ENCODE measurements around the gene ARL3. TPM values are rescaled to one million over a fixed set of nuclear protein-coding genes. Genes with fewer than 3 reads are reported as not detected.
"Not testable (repeated sequence)": the region's sequence is repeated elsewhere in the genome, so short reads cannot be mapped to it uniquely, and the experiment has no call there.

The ARL3 gene
- total RNA-seq, 1 experiment from 2014 or later = 17.9 TPM

DNA sequence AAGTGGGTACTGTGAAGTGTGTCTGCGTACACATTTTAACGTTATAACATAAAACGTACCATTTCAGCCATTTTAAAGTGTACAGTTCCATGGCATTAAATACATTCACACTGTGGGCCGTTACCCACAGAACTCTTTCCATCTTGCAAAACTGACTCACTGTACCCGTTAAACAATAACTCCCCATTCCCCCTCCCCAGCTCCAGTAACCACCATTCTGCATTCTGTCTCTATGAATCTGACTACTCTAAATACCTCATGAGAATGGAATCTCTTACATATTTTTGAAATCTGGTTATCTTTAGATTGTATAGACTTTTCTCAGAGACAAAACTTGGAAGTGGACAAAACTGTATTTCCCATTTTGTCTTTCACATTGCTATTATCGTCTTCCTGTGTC is 9.3 kb downstream of the ARL3 start:
- no peak for DNase-seq (ENCODE audit: low spot score)

DNA sequence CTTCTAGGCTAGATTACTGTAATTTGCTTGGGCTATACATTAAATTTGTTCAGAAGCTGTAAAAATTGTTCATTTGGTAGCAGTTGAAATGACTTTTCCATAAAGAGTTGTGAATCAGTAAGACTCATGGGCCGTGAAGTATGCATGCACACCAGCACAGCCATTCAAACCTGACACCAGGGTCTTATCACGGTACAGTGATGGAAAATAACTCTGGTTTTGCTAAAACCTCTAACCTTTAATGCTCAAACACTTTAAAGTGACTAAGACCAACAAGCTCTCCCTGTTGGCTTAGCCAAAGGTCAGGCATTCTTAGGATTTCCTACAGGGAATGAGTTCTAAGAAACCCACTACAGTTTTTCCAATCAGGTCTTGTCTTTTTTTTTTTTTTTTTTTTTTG is 11.5 kb downstream of the ARL3 start:
- DNase-seq (ENCODE audit: low spot score) = no peak

DNA sequence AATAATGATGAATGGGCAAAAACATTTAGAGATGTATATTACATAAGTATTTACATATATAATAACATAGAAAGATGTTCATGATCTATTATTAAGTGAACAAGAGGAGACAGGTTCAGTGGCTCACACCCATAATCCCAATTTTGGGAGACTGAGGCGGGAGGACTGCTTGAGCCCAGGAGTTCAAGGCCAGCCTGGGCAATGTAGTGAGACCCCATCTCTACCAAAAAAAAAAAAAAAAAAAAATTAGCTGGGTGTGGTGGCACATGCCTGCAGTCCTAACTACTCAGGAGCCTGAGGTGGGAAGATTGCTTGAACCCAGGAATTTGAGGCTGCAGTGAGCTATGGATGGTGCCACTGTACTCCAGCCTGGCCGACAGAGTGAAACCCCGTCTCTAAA is 12.4 kb downstream of the ARL3 start:
- DNase-seq (ENCODE audit: low spot score) = no peak

DNA sequence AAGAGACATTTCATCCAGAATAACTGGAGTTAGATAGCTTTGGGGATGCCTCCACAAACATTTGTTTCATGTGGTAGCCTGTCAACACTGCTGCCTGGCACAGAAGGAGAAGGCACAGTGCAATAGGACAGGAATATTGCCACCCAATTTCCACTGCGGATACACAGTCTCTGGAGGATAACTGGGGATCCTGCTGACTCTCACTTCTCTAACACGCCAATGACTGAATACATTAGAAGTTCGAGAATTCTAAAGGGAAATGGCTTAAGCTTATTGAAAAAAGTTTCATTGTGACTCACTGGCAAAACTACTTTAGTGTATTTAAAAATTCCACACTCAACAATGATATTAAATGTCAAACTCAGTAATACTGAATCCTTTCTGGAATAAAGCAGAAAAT is 12.9 kb downstream of the ARL3 start:
- DNase-seq (ENCODE audit: low spot score) = no peak

DNA sequence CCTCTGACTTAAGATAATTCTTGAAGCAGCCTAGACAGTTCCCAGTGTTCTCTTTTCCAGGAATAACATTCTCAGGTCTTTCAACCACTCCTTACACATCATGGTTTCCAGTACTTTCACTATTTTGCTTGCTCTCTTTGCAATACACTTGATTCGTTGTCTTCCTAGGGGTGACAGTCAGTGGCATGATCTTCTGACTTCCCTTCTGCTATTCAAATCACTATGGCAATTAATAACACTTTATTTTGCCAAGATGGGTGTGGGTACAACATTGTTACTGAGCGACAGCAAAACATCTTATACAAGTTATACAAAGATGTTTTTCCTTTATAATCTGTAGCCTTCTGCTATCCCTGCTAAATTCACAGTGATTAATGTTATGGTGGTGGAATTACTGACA is 15.3 kb downstream of the ARL3 start:
- DNase-seq (ENCODE audit: low spot score) = no peak

DNA sequence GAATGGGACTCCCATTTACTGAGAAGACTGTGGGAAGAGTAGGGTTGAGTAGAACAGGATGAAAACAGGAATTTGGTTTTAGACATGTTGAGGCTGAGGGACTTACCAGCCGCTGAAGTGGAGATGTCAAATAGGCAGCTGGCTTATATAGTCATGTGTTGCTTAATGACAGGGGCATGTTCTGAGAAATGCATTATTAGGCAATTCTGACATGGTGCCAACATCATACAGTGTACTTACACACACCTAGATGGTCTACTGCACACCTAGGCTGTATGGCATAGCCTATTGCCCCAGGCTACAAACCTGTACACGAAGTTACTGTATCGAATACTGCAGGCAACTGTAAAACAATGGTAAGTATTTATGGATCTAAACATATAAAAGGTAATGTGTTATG is 17.5 kb downstream of the ARL3 start:
- DNase-seq (ENCODE audit: low spot score) = no peak

DNA sequence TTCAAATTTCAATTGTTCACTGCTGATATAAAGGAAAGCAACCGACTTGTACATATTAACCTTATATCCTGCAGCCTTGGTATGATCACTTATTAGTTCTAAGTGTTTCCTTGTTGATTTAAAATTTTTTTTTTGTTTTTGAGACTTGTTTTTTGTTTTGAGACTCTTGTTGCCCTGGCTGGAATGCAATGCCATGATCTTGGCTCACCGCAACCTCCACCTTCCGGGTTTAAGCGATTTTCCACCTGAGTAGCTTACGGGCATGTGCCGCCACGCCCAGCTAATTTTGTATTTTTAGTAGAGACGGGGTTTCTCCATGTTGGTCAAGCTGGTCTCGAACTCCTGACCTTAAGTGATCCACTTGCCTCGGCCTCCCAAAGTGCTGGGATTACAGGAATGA is 18.8 kb downstream of the ARL3 start:
- DNase-seq (ENCODE audit: low spot score) = not testable (repeated sequence)

DNA sequence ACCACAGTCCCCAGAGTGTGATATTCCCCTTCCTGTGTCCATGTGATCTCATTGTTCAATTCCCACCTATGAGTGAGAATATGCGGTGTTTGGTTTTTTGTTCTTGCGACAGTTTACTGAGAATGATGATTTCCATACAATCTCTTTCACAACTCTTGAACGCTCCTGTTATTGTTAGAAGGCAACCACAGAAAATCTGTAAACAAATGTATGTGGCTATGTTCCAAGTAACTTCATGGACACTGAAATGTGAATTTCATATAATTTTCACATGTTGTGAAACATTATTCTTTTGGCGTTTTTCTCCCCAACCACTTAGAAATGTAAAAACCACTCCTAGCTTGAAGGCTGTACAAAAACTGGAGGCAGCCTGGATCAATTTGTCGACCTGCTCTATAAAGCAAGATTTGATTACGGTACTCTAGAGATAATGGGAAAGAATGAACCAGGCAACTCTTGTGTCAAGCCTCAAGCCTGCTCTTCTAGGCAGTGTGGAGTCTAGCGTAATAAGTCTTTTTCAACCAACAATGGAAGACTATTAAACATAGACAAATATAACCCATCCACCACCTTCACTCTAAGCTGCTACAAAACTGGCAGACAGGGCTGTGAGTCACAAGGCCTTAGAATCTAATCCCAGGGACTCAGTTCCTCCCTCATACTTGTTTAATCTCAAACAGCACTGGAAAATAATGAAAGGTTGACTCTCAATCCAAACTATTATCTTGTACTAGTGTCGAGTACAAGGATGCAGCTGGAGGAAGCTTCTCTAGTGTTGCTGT is 22.7 kb downstream of the ARL3 start:
- DNase-seq (ENCODE audit: low spot score) = no peak

DNA sequence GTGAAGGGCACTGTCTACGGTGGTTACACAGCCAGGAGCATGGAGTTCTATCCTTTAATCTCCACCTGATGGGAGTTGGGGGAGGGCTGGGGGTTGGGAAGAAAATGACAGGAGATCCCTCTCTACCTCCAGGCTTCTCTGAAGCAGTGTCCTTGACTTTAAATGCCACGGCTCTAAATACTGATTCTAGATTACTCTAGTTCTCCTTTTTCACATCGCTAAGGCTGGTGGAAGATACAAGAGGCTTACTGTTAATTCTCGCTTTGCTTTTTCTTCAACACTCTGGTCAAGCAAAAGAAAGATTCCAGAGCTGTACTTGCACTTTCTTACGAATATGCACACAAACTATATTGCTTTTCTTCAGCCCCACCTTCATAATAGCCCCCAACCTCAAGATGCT is 30.5 kb downstream of the ARL3 start:
- no peak for DNase-seq (ENCODE audit: low spot score)

DNA sequence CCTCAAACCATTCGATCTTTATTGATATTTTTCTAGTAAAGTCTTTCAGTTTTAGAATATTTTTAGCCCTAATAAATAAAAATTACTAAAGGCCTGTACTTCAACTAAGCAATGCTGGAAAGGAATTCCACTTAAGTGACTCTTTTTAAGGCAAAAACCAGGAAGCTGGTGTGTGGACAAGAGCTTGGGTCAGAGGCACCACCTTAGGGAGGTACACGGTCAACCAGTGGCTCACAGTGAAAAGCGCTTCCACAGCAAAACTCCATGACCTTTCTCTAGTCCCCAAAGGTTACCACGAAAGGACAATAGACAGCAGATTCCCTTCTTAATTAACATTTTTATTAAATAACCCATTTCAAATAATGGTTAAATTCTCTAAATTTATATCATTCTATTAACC is 31.2 kb downstream of the ARL3 start:
- DNase-seq (ENCODE audit: low spot score) = no peak

DNA sequence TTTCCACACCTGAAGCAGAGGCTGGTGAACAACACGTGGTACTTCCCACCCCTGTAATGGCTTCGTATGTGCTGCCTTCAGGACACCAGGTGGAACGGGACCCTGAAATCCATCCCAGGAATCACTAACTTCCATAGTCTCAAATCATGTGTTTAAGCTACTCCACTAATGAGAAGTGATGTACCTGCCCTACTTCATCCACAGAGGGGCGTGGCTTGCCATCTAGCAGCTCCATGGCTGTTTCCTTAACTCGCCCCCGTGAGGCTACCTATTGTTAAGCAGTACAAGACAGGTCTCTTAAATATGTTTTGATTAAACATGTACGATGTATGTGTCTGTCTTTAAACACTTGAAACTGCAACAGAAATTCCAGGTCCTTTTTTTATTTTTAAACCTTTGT is 31.8 kb downstream of the ARL3 start:
- DNase-seq (ENCODE audit: low spot score) = no peak

DNA sequence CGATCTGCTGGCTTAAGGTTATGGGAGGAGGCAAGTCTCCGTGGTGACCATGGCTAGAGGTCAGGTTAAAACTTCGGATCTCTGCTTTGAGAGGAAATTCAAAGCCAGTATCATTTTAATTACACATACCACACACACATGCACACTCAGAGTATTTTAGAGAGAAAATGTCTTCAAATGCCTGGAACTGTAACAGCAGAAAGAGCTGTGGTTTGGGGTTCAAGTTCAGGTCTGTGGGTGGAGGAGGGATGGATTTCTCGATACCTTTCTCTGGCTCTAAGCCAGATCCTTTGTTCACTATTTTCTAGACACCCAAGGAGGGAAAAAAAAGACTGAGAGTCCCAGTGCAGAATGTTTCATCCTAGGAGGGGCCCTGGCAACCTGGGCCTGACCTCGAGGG is 32.5 kb downstream of the ARL3 start:
- DNase-seq (ENCODE audit: low spot score) = no peak

DNA sequence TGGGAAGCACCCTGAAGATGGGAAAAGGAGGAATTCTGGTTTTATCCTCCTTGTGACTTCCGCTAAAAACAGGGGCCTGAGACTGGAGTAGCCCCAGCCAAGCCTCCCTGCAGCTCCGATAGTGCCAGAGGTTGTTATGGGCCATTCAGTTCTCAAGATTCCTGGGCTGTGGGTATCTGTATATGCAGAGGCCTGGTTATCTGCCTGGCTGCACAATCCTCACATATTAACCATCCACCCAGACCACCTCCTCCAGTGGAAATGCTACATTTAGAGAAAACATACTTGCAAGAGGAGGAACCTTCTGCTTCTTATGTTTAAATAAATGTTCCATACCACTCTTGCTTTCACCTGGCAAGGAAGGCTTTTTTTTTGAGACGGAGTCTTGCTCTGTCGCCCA is 34.6 kb downstream of the ARL3 start:
- no peak for DNase-seq (ENCODE audit: low spot score)

DNA sequence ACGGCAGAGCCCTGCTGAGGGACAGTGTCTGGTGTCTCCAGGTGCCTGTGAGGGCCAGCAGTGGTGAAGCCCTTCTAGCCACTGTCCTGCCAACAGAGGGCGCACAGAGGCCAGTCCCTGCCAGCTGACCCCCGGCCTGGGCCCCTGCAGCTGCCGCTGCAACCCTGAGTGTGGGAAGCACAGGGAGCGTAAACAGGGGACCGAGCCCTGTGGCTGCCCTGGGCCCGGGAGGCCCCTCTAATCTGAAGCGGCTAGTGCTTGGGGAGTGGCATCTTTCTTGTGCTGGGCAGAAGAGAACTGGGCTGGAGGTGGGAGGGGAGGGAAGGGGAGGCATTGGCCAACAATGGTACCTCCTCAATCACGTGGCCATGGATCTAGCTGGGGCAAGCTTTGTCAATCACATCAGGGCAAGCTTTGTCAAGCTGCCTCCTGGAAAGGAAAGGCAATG is 35.3 kb downstream of the ARL3 start:
- DNase-seq (ENCODE audit: low spot score) = peak; percentile 49

DNA sequence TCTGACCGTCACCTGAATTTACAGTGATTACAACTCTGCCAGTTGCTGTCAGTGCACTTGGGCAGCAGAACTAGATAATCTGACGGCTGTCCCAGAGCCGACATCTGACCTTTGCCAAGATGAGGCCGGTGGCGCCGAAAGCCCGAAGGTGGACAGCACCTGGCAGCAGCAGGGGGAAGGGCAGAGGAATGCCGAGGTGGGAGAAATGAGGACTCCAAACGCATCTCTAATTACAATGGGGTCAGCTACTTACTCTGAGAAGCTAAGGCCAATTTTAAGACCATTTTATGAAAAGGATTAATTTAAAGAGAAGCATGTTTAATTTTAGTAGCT is 36.2 kb downstream of the ARL3 start:
- DNase-seq (ENCODE audit: low spot score) = no peak

DNA sequence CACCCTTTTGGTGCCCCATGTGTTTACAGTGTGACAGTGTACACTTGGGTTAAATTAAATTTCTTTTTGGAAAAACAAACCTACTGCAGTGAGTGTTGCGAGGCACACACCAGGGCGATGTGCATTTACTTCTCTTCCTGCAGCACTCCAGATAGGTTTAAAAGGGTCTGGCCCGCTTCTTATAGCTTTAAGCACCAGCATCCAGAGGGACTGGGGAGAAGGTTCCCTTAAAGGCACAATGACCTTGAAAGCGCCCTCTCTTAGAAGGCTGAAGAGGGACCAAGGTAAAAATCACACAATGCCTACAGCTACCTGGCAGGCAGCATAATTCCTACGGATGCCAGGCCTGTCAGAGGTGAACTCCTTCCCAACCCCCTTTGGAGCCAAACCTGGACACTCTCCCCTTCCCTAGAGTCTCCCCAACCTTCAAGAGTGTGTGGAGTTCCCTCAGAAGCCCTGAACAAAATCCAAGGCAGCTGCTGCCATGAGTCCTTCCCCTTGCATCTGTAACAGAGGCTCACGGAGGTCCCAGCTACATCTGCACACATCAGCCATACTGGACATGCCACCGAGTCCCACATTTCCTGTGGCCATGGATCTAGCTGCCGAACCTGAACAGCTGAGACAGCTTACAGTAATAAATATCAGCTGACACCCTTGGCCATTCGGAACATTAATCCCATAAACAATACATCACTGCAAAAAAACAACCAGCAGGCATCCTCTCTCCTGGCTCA is 36.7 kb downstream of the ARL3 start:
- no peak for DNase-seq (ENCODE audit: low spot score)

DNA sequence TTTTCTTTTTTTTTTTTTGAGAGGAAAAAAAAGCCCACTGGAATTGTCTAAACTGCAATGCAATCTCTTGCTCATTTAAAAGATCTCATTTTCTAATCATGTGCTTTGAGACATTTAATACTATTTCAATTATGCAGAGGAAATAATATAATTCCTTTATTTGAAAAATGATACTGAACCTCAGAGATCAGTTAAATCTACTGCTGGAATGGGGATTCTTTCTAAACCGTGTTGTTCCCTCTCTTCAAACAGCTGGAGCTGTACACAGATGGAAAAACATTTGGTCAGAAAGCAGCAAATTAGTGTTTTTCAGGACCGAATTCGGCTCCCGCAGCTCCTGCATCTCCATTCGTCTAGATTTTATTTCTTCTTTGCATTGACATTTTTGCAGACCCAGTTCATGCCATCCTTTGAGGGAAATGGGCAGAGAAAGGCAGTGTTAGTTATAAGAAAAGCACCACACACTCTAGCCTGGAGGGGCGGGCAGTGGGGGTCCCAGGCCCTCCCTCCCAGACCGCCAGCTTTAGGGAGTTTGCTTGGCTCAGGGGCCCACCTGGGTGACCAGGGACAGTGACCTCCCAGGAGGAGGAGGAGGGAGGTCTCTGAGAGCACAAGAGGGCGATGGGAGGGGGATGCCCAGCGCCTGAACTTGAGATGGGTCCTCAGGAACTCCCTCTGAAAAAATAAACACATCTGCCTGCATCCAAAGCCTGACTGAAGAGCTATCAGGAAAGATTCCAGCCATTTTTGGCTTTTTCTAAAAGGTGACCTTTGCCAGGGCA is 37.5 kb downstream of the ARL3 start:
- no peak for DNase-seq (ENCODE audit: low spot score)

DNA sequence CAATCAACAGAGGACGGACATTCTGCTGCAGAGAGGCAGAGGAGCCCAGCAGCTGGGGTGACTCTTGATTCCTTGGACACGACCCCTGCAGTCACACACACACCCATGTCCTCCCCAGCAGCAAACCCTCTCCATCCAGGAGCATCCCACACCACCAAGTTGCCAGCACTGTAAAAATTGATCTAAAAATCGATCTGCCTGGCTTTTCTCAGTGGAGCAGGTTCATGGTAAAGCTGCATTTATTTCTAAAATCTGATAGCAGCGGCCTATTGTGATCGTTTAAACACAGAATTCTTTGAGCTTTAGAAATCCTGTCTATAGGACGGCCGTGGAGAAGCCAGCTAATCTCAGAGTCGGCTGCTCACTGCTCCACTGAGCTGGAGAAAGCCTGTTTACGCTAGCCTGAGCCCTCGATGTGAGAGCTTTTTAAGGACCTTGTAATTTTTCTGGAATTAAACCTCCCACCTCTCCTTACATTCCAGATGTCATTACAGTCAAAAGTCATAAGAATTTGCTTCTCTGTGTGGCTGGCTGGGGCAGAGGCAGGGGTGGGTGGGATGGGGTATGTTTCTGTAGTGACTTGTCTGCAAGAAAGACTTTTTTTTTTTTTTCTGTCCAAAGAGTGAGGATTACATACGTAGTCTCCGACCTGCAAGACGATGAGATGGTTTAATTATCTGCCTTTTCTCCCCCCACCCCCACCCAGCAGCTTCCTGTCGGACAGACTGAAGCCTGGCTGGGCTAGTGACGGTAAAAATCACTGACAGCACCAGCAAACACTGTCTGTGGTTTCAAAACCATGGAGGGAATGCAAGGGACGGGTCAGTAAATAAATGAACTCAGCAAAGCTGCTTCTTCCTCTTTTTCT is 38.3 kb downstream of the ARL3 start:
- peak; percentile 66 for DNase-seq (ENCODE audit: low spot score)

DNA sequence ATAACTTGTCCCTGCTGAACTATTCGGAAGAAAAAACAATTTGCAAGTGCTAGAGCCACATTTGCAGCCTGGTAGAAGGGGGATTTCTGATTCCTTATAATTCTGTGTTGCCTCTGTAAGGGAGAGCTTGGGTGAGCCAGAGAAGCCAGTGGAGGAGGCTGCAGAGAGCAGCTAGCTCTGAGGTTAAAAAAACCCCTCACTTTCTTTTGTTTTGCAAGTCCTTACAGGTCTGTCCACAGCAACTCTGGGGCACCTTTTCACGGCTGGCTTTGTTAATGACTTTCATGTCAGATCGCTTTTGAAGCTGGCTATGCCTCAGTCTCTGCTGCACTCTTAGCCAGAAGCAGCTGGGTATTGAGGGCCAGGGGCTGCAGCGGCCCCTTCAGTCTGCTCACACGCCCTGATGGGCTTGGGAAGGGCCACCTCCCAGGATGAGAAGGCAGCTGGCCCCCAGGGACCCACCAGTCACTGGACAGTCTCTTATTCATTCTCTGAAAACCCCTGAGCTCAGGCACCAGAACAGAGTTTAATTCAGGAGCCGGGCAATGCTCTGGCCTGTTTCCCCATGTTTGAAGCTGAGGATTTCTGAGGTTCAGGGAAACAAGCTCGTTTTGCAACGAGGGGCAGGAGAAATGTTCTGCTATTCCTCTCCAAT is 39.1 kb downstream of the ARL3 start:
- DNase-seq (ENCODE audit: low spot score) = no peak

DNA sequence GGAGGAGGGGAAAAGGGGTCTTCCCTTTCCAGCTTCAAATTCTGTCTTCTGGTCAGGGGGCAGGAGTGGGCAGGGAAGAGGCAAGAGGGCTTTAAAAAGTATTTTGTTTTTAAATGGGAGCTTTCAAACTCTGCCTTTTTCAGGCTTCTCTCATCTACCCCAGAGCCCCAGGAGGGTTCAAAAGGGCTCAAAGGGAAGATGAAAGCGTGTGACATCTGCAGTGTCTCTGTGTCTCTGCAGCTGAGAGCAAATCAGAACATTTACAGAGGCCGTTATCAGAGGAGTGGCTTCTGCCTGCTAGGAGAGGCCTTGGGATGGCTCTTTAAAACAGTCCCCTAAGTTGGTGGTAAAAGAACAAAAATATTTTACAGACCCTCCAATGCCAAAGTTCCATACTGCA is 39.6 kb downstream of the ARL3 start:
- no peak for DNase-seq (ENCODE audit: low spot score)

DNA sequence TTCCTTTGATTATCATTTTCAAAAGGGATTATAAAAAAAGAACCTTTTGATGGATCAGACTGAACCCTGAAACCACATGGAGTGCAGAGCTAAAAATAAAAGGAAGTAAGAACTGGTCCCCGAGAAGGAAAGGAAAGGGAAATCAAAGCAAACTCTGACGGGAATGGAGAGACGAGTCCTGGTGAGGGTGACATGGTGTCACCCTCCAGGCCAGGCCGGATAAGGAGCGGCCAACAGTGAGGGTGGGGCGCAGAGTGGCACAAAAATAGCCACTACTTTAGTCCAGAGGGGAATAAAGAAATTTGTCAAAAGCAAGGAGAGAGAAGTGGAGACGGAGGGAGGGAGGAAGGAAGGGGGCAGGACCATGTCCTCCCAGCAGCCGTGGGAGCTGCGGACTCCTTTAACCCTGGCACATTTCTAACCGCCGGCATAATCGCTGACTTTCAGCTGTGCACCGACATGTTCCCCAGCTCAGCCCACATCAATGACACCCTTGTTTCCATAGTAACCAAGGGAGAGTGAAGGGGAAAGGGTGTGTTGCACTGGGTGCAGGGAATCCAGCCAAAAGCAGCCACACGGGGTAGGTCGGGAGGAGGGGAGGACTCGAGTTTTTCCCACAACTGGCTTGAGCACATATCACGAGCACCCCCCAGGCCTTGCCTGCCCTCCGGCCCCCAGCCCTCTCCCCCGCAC is 40.2 kb downstream of the ARL3 start:
- peak; percentile 55 for DNase-seq (ENCODE audit: low spot score)
